Endothelial cell of umbilical vein (primary cell): ENCODE results near the gene VWA5A. TPM values are rescaled to one million over a fixed set of nuclear protein-coding genes. Genes with fewer than 3 reads are reported as not detected.

ENCODE experiments used
- BruUV-seq: library from RNA; stranded (reverse); fragments of 400-500 nt; replicated peaks from 2 replicates; lab custom pipeline; 2021; lab: Mats Ljungman, UMichigan
- CTCF ChIA-PET: fragments of 300-600, 350-600 bp; sonication (Branson Sonifier 250); formaldehyde crosslinking; loops from one replicate; lab custom pipeline; 2021; ENCODE audit warnings: antibody characterized with exemption, inconsistent platforms; lab: Charles Lee
- POLR2A ChIA-PET: fragments of 300-600, 350-600 bp; sonication (Branson Sonifier 250); formaldehyde crosslinking; loops from one replicate; lab custom pipeline; 2021; ENCODE audit warnings: antibody characterized with exemption, inconsistent platforms; lab: Charles Lee
- DNase-seq: peaks from one replicate; pipeline ENCODE4 v3.0.0-alpha.2; 2011; ENCODE audit warnings: low read depth, low spot score
- FAIRE-seq: peaks from 2 replicates; lab custom pipeline; 2011; peaks lifted over from hg19 to GRCh38; lab: Jason Lieb, UNC
- H2AFZ ChIP-seq: 2 replicates; pipeline ENCODE4 v1.6.0; 2012; ENCODE audit warnings: low read depth, low read length, control low read depth, inconsistent platforms
- H3K27ac ChIP-seq: 2 replicates; pipeline ENCODE4 v1.5.1; 2011; ENCODE audit warnings: low read depth, mild to moderate bottlenecking, control low read depth, low read length, moderate library complexity; ENCODE audit not compliant: insufficient read depth
- H3K27me3 ChIP-seq, 2 experiments: 2 replicates each; pipeline versions ENCODE4 v1.6.0 to v1.6.1; 2011; ENCODE audit warnings: low read length in 2 of 2, mixed read lengths in 1 of 2; ENCODE audit not compliant: control insufficient read depth in 2 of 2, insufficient read depth in 2 of 2
- H3K36me3 ChIP-seq, 2 experiments: 2 replicates in 1 of 2; 3 replicates in 1 of 2; pipeline ENCODE4 v1.5.1; 2011; ENCODE audit warnings: low read length in 2 of 2, mild to moderate bottlenecking in 1 of 2, moderate library complexity in 1 of 2; ENCODE audit not compliant: control insufficient read depth in 2 of 2, insufficient read depth in 2 of 2; ENCODE audit errors: extremely low read depth in 1 of 2
- H3K4me1 ChIP-seq: 3 replicates; pipeline ENCODE4 v1.5.1; 2011; ENCODE audit warnings: mild to moderate bottlenecking, low read length; ENCODE audit not compliant: control insufficient read depth, insufficient read depth; ENCODE audit errors: extremely low read depth
- H3K4me2 ChIP-seq: 2 replicates; pipeline ENCODE4 v1.6.1; 2011; ENCODE audit warnings: low read length, control low read depth, mixed read lengths; ENCODE audit not compliant: insufficient read depth
- H3K4me3 ChIP-seq, 3 experiments: fragments of 200-600 bp in 1 of 3; sonication (generic), shearing (Covaris generic) in 1 of 3; replicated peaks in 1 of 3; 2 replicates each; pipeline ENCODE4 v1.5.1; 2011 to 2016; ENCODE audit warnings: control low read depth in 3 of 3, low read length in 3 of 3, mild to moderate bottlenecking in 2 of 3, inconsistent platforms in 1 of 3, low read depth in 1 of 3, moderate library complexity in 1 of 3; ENCODE audit not compliant: insufficient read depth in 1 of 3
- H3K79me2 ChIP-seq: 2 replicates; pipeline ENCODE4 v1.6.0; 2012; ENCODE audit warnings: low read length, inconsistent platforms; ENCODE audit not compliant: control insufficient read depth, insufficient read depth
- H3K9ac ChIP-seq: replicated peaks from 2 replicates; pipeline ENCODE3; 2011; ENCODE audit warnings: low read length, control low read depth; ENCODE audit not compliant: insufficient read depth; ENCODE audit errors: extremely low read depth
- H3K9me1 ChIP-seq: replicated peaks from 3 replicates; pipeline ENCODE4 v1.6.0; 2011; ENCODE audit warnings: mild to moderate bottlenecking, low read length; ENCODE audit not compliant: control insufficient read depth, insufficient read depth; ENCODE audit errors: extremely low read depth
- H3K9me3 ChIP-seq: replicated peaks from 2 replicates; pipeline ENCODE4 v1.5.1; 2012; ENCODE audit warnings: low read length, inconsistent platforms; ENCODE audit not compliant: control insufficient read depth, insufficient read depth
- H4K20me1 ChIP-seq: replicated peaks from 2 replicates; pipeline ENCODE3; 2011; ENCODE audit warnings: mild to moderate bottlenecking, low read length; ENCODE audit not compliant: control insufficient read depth, insufficient read depth; ENCODE audit errors: extremely low read depth
- CTCF ChIP-seq, 2 donors: IDR thresholded peaks; 1 replicate in 1 of 2; 2 replicates in 1 of 2; pipeline ENCODE4 v1.5.1; 2011; ENCODE audit warnings: low read length in 2 of 2, mild to moderate bottlenecking in 2 of 2, moderate library complexity in 2 of 2, control low read depth in 1 of 2, inconsistent platforms in 1 of 2, low read depth in 1 of 2; ENCODE audit not compliant: insufficient read depth in 1 of 2; ENCODE audit errors: extremely low read depth in 1 of 2
- EZH2 ChIP-seq: IDR thresholded peaks from 2 replicates; pipeline ENCODE4 v1.6.1; 2012; ENCODE audit warnings: borderline replicate concordance, low read depth, mild to moderate bottlenecking, moderate library complexity, low read length, inconsistent platforms; ENCODE audit not compliant: severe bottlenecking
- FOS ChIP-seq: IDR thresholded peaks from 2 replicates; pipeline ENCODE4 v1.6.1; 2011; ENCODE audit warnings: mild to moderate bottlenecking, low read length, moderate library complexity, borderline replicate concordance; ENCODE audit not compliant: insufficient read depth
- GATA2 ChIP-seq: IDR thresholded peaks from 2 replicates; pipeline ENCODE4 v1.7.0; 2011; ENCODE audit warnings: low read depth, mild to moderate bottlenecking, moderate library complexity, mixed read lengths, low read length; ENCODE audit not compliant: insufficient read length, insufficient read depth
- JUN ChIP-seq: IDR thresholded peaks from 2 replicates; pipeline ENCODE4 v1.6.1; 2011; ENCODE audit warnings: borderline replicate concordance, low read depth; ENCODE audit not compliant: insufficient read length, insufficient read depth
- MYC ChIP-seq: IDR thresholded peaks from one replicate; pipeline ENCODE4 v1.6.1; 2011; ENCODE audit warnings: mild to moderate bottlenecking, low read depth, low read length
- POLR2A ChIP-seq: IDR thresholded peaks from 2 replicates; pipeline ENCODE4 v1.6.1; 2012; ENCODE audit warnings: low read depth, mild to moderate bottlenecking, control low read depth, low read length
- POLR2AphosphoS5 ChIP-seq: IDR thresholded peaks from 2 replicates; pipeline ENCODE4 v1.6.1; 2012; ENCODE audit warnings: low read depth, mild to moderate bottlenecking, control low read depth, low read length, moderate library complexity; ENCODE audit not compliant: insufficient read depth
- dilution Hi-C: fragments of 300-500 bp; cut with MboI; formaldehyde crosslinking; loops from one replicate; pipeline ENCODE4 v1.15.0; 2019; ENCODE audit warnings: low sequenced_read_pairs; ENCODE audit not compliant: extremely low pct_ligation_motif_present
- intact Hi-C: fragments of 100-400 bp; cut with micrococcal nuclease; formaldehyde crosslinking; loops from one replicate; pipeline ENCODE4 v1.10.0; 2022
- polyA plus RNA-seq, 4 experiments: library from polyadenylated mRNA; depleted of rRNA in 3 of 4; stranded (reverse) in 3 of 4; unstranded in 1 of 4; fragments of >200 nt; gene quantifications; 2 replicates each; pipeline versions ENCODE4 v1.2.1 to v1.2.3, GENCODE V29; 2011 to 2012; ENCODE audit warnings: missing spikeins in 1 of 4
- total RNA-seq: library from RNA; stranded (reverse); gene quantifications from 2 replicates; pipeline ENCODE4 v1.2.3, GENCODE V29; 2021
- TF ChIP-seq, protein P1 (sequence below): IDR thresholded peaks from 2 replicates; pipeline ENCODE4 v1.6.1; 2011; ENCODE audit not compliant: insufficient read depth, insufficient read length

Gene VWA5A
- total and polyA plus RNA-seq, 2 donors (not counting 3 experiments of a cell fraction or from before 2014, with no cell fraction given) = 9.1 to 14.3 TPM

- dilution Hi-C loops (no loop called here), intact Hi-C loops (loop anchor here (1.0 to 5.0 kb wide), 3 partner anchors 96 to 327 kb away; partner anchors contain the start of gene ZNF202)
- Histone ChIP-seq H3K36me3 (no peaks in the 10 kb centered on the region), H4K20me1 (no peaks in the 10 kb centered on the region), H3K9ac (no peak overlapping the region), H3K4me3 (no peak overlapping the region), H3K4me1 (no peaks in the 10 kb centered on the region), H3K27ac (no peak overlapping the region), H2AFZ (no peak overlapping the region), H3K27me3 (peaks cover 10 to 42% of the 10 kb centered on the region in 2 experiments), H3K79me2 (no peaks in the 10 kb centered on the region), H3K4me2 (no peak overlapping the region), H3K9me3 (no peaks in the 10 kb centered on the region), H3K9me1 (no peaks in the 10 kb centered on the region)
- no peak for TF ChIP-seq MYC
- no peak for TF ChIP-seq POLR2AphosphoS5
- no peak for TF ChIP-seq GATA2
- no peak for TF ChIP-seq JUN
- no peak for TF ChIP-seq FOS
- TF ChIP-seq CTCF (IDR thresholded peaks at IDR 0.05; ENCODE audit: extremely low read depth in 1 of 2, insufficient read depth in 1 of 2, low read depth in 1 of 2, low read length in 2 of 2) = no peak
- no peak for TF ChIP-seq POLR2A
- no peak for TF ChIP-seq EZH2
- TF ChIP-seq, protein P1, sequence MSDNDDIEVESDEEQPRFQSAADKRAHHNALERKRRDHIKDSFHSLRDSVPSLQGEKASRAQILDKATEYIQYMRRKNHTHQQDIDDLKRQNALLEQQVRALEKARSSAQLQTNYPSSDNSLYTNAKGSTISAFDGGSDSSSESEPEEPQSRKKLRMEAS = no peak
- FAIRE-seq (no peak), DNase-seq (no peak)
- ChIA-PET POLR2A (no interaction called here), CTCF (interaction anchor here (1.0 to 5.1 kb wide), 17 partner anchors 11 to 516 kb away, joined by 3 to 363 read pairs (median 4); partner anchors contain the start of gene VWA5A)
- BruUV-seq = no TSS peak
Observed at GRCh38 chr11:124068601-124069110, 46.6 kb upstream of the VWA5A start.
